IPS-15b (cell line): ENCODE measurements around the gene PABPN1L.
"Not testable (repeated sequence)": the region's sequence is repeated elsewhere in the genome, so short reads cannot be mapped to it uniquely, and the experiment has no call there.

ENCODE experiments used
- H3K27me3 ChIP-seq: one replicate; pipeline ENCODE4 v1.6.1; 2013; ENCODE audit warnings: low read length; ENCODE audit not compliant: control insufficient read depth, insufficient read depth
- H3K36me3 ChIP-seq: one replicate; pipeline ENCODE4 v1.6.1; 2013; ENCODE audit warnings: low read length; ENCODE audit not compliant: control insufficient read depth, insufficient read depth
- H3K4me1 ChIP-seq: one replicate; pipeline ENCODE4 v1.6.1; 2013; ENCODE audit warnings: mild to moderate bottlenecking, low read length; ENCODE audit not compliant: control insufficient read depth, insufficient read depth
- H3K4me3 ChIP-seq: one replicate; pipeline ENCODE4 v1.5.1; 2013; ENCODE audit warnings: low read depth, low read length
- H3K9ac ChIP-seq: one replicate; pipeline ENCODE4 v1.6.1; 2013; ENCODE audit warnings: low read depth, mild to moderate bottlenecking, low read length
- H3K9me3 ChIP-seq: one replicate; pipeline ENCODE4 v1.6.1; 2013; ENCODE audit warnings: mild to moderate bottlenecking, low read length; ENCODE audit not compliant: control insufficient read depth, insufficient read depth

PABPN1L gene

GRCh38 chr16:88897696-88898425 is 31.4 kb upstream of the PABPN1L start:
- Histone ChIP-seq H3K9me3 (no peaks in the 10 kb centered on the region), H3K4me1 (no peaks in the 10 kb centered on the region), H3K36me3 (no peaks in the 10 kb centered on the region), H3K4me3 (no peak overlapping the region), H3K27me3 (no peaks in the 10 kb centered on the region), H3K9ac (no peak overlapping the region)

GRCh38 chr16:88896238-88897070 is 30.0 kb upstream of the PABPN1L start:
- no peak overlapping the region for H3K4me3 ChIP-seq
- no peak overlapping the region for H3K9ac ChIP-seq
- H3K4me1 ChIP-seq: no peaks in the 10 kb centered on the region
- no peaks in the 10 kb centered on the region for H3K27me3 ChIP-seq
- H3K36me3 ChIP-seq: no peaks in the 10 kb centered on the region
- H3K9me3 ChIP-seq: no peaks in the 10 kb centered on the region

GRCh38 chr16:88895335-88895734 is 28.9 kb upstream of the PABPN1L start:
- H3K9me3 ChIP-seq: no peaks in the 10 kb centered on the region
- H3K4me1 ChIP-seq: no peaks in the 10 kb centered on the region
- H3K36me3 ChIP-seq: no peaks in the 10 kb centered on the region
- no peak overlapping the region for H3K9ac ChIP-seq
- no peak overlapping the region for H3K4me3 ChIP-seq
- no peaks in the 10 kb centered on the region for H3K27me3 ChIP-seq

- H3K36me3 ChIP-seq: no peaks in the 10 kb centered on the region
- H3K9me3 ChIP-seq: no peaks in the 10 kb centered on the region
- no peak overlapping the region for H3K4me3 ChIP-seq
- H3K4me1 ChIP-seq: no peaks in the 10 kb centered on the region
- no peaks in the 10 kb centered on the region for H3K27me3 ChIP-seq
- H3K9ac ChIP-seq: no peak overlapping the region
Observed at GRCh38 chr16:88894681-88895300, 28.3 kb upstream of the PABPN1L start.

GRCh38 chr16:88894266-88894665 is 27.8 kb upstream of the PABPN1L start:
- H3K9ac ChIP-seq, H3K4me1 ChIP-seq: not testable (repeated sequence)

GRCh38 chr16:88893127-88893968 is 26.9 kb upstream of the PABPN1L start:
- no peak overlapping the region for H3K4me3 ChIP-seq
- H3K4me1 ChIP-seq: no peaks in the 10 kb centered on the region
- no peaks in the 10 kb centered on the region for H3K9me3 ChIP-seq
- H3K27me3 ChIP-seq: no peaks in the 10 kb centered on the region
- no peaks in the 10 kb centered on the region for H3K36me3 ChIP-seq
- H3K9ac ChIP-seq: no peak overlapping the region

More at GRCh38 chr16:88894266-88894665, 27.8 kb upstream of the PABPN1L start:
- H3K36me3 ChIP-seq, H3K9me3 ChIP-seq, H3K27me3 ChIP-seq, H3K4me3 ChIP-seq: not testable (repeated sequence)

GRCh38 chr16:88892065-88892464 is 25.6 kb upstream of the PABPN1L start:
- H3K4me1 ChIP-seq: no peaks in the 10 kb centered on the region
- no peak overlapping the region for H3K9ac ChIP-seq
- no peak overlapping the region for H3K4me3 ChIP-seq
- H3K36me3 ChIP-seq: no peaks in the 10 kb centered on the region
- H3K9me3 ChIP-seq: no peaks in the 10 kb centered on the region
- no peaks in the 10 kb centered on the region for H3K27me3 ChIP-seq

- Histone ChIP-seq H3K27me3 (no peaks in the 10 kb centered on the region), H3K36me3 (no peaks in the 10 kb centered on the region), H3K9me3 (no peaks in the 10 kb centered on the region), H3K4me3 (no peak overlapping the region), H3K9ac (no peak overlapping the region), H3K4me1 (no peaks in the 10 kb centered on the region)
Observed at GRCh38 chr16:88891083-88891482, 24.6 kb upstream of the PABPN1L start.

GRCh38 chr16:88889702-88890352 is 23.4 kb upstream of the PABPN1L start:
- not testable (repeated sequence) for H3K36me3 ChIP-seq, H3K9me3 ChIP-seq, H3K4me3 ChIP-seq, H3K27me3 ChIP-seq, H3K4me1 ChIP-seq, H3K9ac ChIP-seq

GRCh38 chr16:88888461-88889387 is 22.3 kb upstream of the PABPN1L start:
- Histone ChIP-seq H3K36me3 (no peaks in the 10 kb centered on the region), H3K4me3 (no peak overlapping the region), H3K4me1 (no peaks in the 10 kb centered on the region), H3K9ac (no peak overlapping the region), H3K9me3 (no peaks in the 10 kb centered on the region), H3K27me3 (no peaks in the 10 kb centered on the region)
